Measurements from ENCODE around the gene PRUNE2. TPM values are rescaled to one million over a fixed set of nuclear protein-coding genes. Genes with fewer than 3 reads are reported as not detected.
A peak's percentile ranks its signal among the peaks of the same experiment; 100 is the strongest.

The PRUNE2 gene
- total RNA-seq, 1 donor from 2014 or later, result 4.3 TPM

GRCh38 chr9:76570826-76571225, 335.1 kb downstream of the PRUNE2 start:
- no peak for DNase-seq (ENCODE audit: low read depth, low spot score)
- TF ChIP-seq CTCF (conservative IDR thresholded peaks at IDR 0.05), result no peak
- Mint-ChIP-seq H3K9me3 (no peaks in the 10 kb centered on the region), H3K27me3 (ENCODE audit: low read depth) (no peaks in the 10 kb centered on the region), H3K4me3 (no peak overlapping the region), H3K27ac (ENCODE audit: unreplicated experiment) (no peak overlapping the region), H3K36me3 (ENCODE audit: low read depth) (no peaks in the 10 kb centered on the region), H3K4me1 (no peaks in the 10 kb centered on the region)

GRCh38 chr9:76567086-76567485, 338.8 kb downstream of the PRUNE2 start:
- H3K9me3 Mint-ChIP-seq, result no peaks in the 10 kb centered on the region
- H3K27me3 Mint-ChIP-seq (ENCODE audit: low read depth), result no peaks in the 10 kb centered on the region
- H3K4me3 Mint-ChIP-seq, result no peak overlapping the region
- no peak overlapping the region for H3K27ac Mint-ChIP-seq (ENCODE audit: unreplicated experiment)
- H3K36me3 Mint-ChIP-seq (ENCODE audit: low read depth), result no peaks in the 10 kb centered on the region
- no peak for TF ChIP-seq CTCF (conservative IDR thresholded peaks at IDR 0.05)
- peaks cover 4% of the 10 kb centered on the region for H3K4me1 Mint-ChIP-seq
- DNase-seq (ENCODE audit: low read depth, low spot score), result no peak

GRCh38 chr9:76564297-76564696, 341.6 kb downstream of the PRUNE2 start:
- no peaks in the 10 kb centered on the region for H3K36me3 Mint-ChIP-seq (ENCODE audit: low read depth)
- no peak overlapping the region for H3K4me3 Mint-ChIP-seq
- DNase-seq (ENCODE audit: low read depth, low spot score), result no peak
- no peak for TF ChIP-seq CTCF (conservative IDR thresholded peaks at IDR 0.05)
- H3K27ac Mint-ChIP-seq (ENCODE audit: unreplicated experiment), result peak overlapping the region; percentile 7
- H3K27me3 Mint-ChIP-seq (ENCODE audit: low read depth), result no peaks in the 10 kb centered on the region
- H3K4me1 Mint-ChIP-seq, result peaks cover 26% of the 10 kb centered on the region
- no peaks in the 10 kb centered on the region for H3K9me3 Mint-ChIP-seq

GRCh38 chr9:76562511-76562911, 343.4 kb downstream of the PRUNE2 start:
- Mint-ChIP-seq H3K27ac (ENCODE audit: unreplicated experiment) (peak overlapping the region; percentile 39), H3K4me3 (no peak overlapping the region), H3K27me3 (ENCODE audit: low read depth) (no peaks in the 10 kb centered on the region), H3K36me3 (ENCODE audit: low read depth) (no peaks in the 10 kb centered on the region), H3K4me1 (peaks cover 26% of the 10 kb centered on the region), H3K9me3 (no peaks in the 10 kb centered on the region)
- no peak for TF ChIP-seq CTCF (conservative IDR thresholded peaks at IDR 0.05)
- DNase-seq (ENCODE audit: low read depth, low spot score), result no peak

- Mint-ChIP-seq H3K27ac (ENCODE audit: unreplicated experiment) (peak overlapping the region; percentile 22), H3K9me3 (no peaks in the 10 kb centered on the region), H3K36me3 (ENCODE audit: low read depth) (no peaks in the 10 kb centered on the region), H3K4me1 (peaks cover 26% of the 10 kb centered on the region), H3K27me3 (ENCODE audit: low read depth) (no peaks in the 10 kb centered on the region), H3K4me3 (no peak overlapping the region)
- no peak for DNase-seq (ENCODE audit: low read depth, low spot score)
- no peak for TF ChIP-seq CTCF (conservative IDR thresholded peaks at IDR 0.05)
Observed at GRCh38 chr9:76561900-76562299, 344.0 kb downstream of the PRUNE2 start.

Other genes starting within 250 kb of the PRUNE2 start
- gene PCA3, start 141.7 kb downstream of the PRUNE2 start, total RNA-seq, result not detected in 2 replicates
- not detected in 2 replicates for gene FOXB2, start 113.5 kb upstream of the PRUNE2 start, total RNA-seq

Measured in neural crest cell (in vitro differentiated cells).